ENCODE results near the gene AADACL4.

AADACL4 gene

DNA sequence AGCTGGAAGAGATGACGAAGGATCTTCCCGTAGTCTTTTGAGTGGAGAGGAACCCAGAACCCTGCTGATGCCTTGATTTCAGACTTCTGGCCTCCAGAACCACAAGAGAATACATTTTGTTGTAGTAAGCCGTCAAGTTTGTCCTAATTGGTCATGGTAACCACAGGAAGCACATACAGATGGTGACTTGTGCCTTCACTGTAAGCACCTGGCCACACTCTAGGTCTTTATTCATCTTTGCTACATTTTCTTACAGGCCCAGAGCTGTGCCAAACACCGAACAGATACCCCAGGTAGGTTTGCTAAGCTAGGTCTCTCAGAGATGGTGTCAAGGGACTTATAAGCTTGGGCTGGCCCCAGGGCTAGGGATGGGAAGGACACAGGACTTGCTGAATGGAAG lies 30.7 kb upstream of the AADACL4 start:
- no peak for DNase-seq (ENCODE audit: low spot score)

GRCh38 chr1:12614402-12615158 lies 29.3 kb upstream of the AADACL4 start:
- DNase-seq (ENCODE audit: low spot score), result no peak

- no peak for DNase-seq (ENCODE audit: low spot score)
Observed at GRCh38 chr1:12615159-12615864, 28.6 kb upstream of the AADACL4 start.

DNA sequence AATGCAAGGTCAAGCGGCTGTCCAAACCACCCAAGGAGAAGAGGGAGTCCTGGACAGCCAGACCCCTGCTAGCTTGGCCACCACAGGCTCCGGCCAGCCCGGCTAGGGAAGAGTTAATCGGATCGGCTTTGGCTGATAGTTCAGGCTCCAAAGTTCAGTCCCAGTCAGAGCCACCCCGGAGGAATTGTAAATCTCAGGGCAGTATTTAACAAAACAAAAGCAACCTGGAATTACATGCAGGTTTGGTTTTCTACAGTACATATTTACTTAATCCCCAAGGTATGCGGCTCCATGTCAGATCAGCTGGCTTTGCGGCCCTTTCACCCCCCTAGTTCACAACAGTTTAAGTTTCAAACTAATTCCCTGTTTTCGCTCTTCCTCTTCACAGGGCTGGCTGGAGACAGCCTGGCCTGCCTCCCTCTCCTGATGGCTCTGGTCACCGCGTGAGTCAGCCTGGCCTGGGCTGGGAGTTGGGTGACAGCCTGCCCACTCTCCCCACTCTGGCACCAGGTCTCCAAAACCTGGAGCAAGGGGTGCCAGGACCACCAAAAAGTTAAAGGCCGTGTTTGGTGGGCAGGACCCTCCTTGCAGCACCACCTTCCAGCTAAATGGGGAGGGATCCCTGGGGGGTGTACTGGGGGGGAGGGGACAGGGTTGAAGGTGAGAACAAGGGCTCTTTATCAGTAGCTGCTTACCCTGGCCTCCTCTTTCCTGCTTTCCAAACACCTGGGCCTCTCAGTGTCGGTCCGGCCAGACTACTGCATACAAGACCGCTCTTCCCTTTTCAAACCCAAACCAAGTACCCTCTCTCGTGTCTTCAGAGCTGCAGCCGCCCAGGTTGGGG lies 27.8 kb upstream of the AADACL4 start:
- peak; percentile 66 for DNase-seq (ENCODE audit: low spot score)

- DNase-seq (ENCODE audit: low spot score), result peak; percentile 63
Observed at GRCh38 chr1:12616709-12617373, 27.0 kb upstream of the AADACL4 start.

- DNase-seq (ENCODE audit: low spot score), result no peak
Observed at GRCh38 chr1:12617511-12617900, 26.4 kb upstream of the AADACL4 start.

GRCh38 chr1:12617901-12618660 lies 25.8 kb upstream of the AADACL4 start, which contains the start of gene DHRS3:
DHRS3 (minus strand) TSS chr1:12618210; CDS start chr1:12617348, 862 bp downstream.
- DNase-seq (ENCODE audit: low spot score), result peak; percentile 90

DNA sequence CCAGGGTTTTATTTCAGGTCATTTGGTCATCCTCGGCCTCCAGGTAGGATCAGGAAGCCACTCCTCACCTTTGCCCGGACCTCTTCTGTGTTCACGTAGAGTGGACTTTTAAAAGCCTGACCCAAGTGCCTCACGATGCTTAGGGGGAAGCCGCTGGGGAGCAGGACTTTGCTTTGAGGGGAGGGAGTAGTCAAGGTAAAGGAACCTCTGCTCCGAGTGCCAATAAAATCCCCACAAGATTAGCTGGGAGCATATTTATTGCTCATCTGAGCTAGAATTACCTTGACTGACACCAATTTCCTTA lies 25.3 kb upstream of the AADACL4 start:
- no peak for DNase-seq (ENCODE audit: low spot score)

- peak; percentile 76 for DNase-seq (ENCODE audit: low spot score)
Observed at GRCh38 chr1:12618965-12619791, 24.7 kb upstream of the AADACL4 start.

GRCh38 chr1:12619792-12620487 lies 23.9 kb upstream of the AADACL4 start:
- peak; percentile 88 for DNase-seq (ENCODE audit: low spot score)

- no peak for DNase-seq (ENCODE audit: low spot score)
Observed at GRCh38 chr1:12620488-12620865, 23.4 kb upstream of the AADACL4 start.

- no peak for DNase-seq (ENCODE audit: low spot score)
Observed at GRCh38 chr1:12620931-12621330, 23.0 kb upstream of the AADACL4 start.

DNA sequence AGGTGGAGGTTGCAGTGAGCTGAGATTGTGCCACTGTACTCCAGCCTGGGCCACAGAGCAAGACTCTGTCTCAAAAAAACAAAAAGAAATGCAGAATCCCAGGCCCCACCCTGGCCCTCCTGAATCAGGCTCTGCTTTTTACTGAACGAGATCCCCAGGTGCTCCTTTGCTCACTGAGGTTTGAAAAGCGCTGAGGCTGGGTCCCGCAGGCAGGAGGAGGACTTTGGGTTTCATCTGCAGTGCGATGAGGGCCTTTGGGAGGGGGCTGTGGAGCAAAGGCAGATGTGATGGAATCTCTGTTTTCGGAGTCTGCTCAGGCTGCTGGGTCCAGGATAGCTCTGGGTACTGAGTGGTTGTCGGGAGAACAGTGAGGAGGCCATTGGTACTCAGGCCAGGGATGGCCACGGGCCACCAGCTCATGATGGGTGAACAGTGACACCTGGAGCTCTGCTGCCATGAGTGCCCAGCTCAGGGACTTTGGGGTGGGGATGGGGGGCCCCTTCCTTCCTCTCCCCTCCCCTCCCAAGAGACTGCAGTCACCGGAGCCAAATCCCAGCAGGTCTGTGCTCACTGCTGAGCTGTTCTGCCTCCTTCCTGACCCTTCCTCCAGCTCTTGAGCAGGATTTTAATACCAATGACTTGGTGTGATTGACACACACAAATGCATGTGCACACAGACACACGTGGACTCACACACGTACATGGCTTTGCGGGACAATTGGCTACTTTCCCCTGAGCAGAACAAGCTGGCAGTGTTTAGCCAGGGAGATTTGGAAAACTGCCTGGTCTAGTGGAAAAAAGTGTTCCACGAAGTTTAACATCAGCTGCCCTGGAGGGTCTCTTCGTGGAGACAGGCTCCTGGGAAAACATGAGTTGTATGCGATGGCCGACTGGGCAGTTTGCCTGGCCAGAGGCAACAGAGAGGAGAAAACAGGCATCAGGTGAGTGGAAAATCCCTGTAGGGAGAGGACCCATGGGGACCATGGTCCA lies 22.2 kb upstream of the AADACL4 start:
- no peak for DNase-seq (ENCODE audit: low spot score)

DNA sequence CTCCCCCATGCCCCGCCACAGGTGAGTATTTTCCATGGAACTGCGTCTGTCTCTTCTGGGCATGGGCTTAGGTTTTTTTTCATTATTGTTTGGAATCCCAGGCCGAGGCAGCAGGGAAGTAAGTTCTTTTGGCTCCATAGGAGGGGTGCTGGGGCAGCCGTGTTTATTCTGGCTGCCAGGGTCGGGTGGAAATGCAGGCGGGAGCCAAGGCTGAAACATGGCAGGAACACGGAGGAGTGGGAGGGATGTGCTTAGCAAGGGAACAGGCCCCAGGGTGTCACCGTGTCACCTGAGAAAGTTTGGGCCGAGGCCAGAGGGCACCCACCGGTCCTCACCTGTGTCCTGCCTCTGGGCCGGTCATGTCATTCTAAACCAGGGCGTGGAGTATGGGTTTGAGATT lies 21.4 kb upstream of the AADACL4 start:
- DNase-seq (ENCODE audit: low spot score), result no peak

- DNase-seq (ENCODE audit: low spot score), result no peak
Observed at GRCh38 chr1:12625276-12625675, 18.6 kb upstream of the AADACL4 start.

GRCh38 chr1:12626888-12627287 lies 17.0 kb upstream of the AADACL4 start:
- no peak for DNase-seq (ENCODE audit: low spot score)

- DNase-seq (ENCODE audit: low spot score), result no peak
Observed at GRCh38 chr1:12627296-12627695, 16.6 kb upstream of the AADACL4 start.

- no peak for DNase-seq (ENCODE audit: low spot score)
Observed at GRCh38 chr1:12629511-12629956, 14.4 kb upstream of the AADACL4 start.

Measured in ecto neural progenitor cell (in vitro differentiated cells).